ENCODE measurements around the gene SPCS3.

SPCS3 gene

DNA sequence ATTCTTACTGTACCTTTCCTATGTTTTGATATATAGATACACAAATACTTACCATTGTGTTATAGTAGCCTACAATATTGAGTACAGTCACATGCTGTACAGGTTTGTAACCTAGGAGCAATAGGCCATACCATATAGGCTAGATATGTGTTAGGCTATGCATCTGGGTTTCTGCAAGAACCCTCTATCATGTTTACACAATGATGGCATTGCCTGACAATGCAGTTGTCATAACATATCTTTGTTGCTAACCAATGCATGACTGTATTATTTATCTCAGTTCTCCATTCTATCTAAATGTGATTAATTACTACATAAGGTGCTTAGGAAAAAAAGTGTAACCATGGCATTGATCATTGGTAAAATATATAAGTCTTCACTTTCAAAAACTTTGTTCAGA lies 10.0 kb upstream of the SPCS3 start:
- H3K27ac ChIP-seq = no peak overlapping the region
- no peak overlapping the region for H3K4me3 ChIP-seq
- DNase-seq (ENCODE audit: low spot score) = no peak
- TF ChIP-seq, protein P1, sequence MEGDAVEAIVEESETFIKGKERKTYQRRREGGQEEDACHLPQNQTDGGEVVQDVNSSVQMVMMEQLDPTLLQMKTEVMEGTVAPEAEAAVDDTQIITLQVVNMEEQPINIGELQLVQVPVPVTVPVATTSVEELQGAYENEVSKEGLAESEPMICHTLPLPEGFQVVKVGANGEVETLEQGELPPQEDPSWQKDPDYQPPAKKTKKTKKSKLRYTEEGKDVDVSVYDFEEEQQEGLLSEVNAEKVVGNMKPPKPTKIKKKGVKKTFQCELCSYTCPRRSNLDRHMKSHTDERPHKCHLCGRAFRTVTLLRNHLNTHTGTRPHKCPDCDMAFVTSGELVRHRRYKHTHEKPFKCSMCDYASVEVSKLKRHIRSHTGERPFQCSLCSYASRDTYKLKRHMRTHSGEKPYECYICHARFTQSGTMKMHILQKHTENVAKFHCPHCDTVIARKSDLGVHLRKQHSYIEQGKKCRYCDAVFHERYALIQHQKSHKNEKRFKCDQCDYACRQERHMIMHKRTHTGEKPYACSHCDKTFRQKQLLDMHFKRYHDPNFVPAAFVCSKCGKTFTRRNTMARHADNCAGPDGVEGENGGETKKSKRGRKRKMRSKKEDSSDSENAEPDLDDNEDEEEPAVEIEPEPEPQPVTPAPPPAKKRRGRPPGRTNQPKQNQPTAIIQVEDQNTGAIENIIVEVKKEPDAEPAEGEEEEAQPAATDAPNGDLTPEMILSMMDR (IDR thresholded peaks at IDR 0.05) = no peak

DNA sequence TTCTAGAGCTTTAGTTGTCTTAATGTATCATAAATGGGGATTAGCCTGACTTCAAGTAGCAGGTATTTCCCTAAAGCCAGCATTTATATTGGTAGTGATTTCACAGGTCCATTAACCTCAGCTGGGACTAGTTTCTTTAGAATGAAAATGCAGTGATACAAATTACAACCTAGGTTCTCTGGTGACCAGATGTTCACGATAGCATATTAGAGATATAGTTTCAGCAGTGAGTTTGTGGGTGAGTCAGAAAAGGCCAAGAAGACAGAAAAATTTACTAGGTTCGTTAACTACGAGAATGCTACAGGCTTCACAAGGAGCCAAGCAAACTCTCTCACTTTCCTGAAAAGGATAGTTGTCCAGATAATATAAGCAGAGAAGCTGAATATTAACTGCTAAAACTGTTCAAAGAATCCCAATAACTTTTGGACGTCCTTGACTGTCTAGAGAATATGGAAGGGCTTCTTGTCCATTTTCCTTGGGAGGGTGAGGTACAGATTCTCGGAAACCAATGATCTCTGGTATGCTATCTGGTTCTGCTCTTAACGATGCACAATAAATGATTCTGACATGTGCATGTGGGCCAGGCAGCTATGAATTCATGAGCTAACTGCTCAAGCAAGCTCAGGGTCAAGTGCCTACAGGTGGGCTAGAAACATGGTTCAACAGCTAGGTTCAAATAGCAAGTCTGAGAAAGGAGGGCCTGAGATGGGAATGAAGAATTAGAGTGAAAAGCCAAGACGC lies 6.0 kb upstream of the SPCS3 start:
- TF ChIP-seq, protein P1 (IDR thresholded peaks at IDR 0.05) = no peak
- H3K4me3 ChIP-seq = no peak overlapping the region
- DNase-seq (ENCODE audit: low spot score) = no peak
- H3K27ac ChIP-seq = no peak overlapping the region

DNA sequence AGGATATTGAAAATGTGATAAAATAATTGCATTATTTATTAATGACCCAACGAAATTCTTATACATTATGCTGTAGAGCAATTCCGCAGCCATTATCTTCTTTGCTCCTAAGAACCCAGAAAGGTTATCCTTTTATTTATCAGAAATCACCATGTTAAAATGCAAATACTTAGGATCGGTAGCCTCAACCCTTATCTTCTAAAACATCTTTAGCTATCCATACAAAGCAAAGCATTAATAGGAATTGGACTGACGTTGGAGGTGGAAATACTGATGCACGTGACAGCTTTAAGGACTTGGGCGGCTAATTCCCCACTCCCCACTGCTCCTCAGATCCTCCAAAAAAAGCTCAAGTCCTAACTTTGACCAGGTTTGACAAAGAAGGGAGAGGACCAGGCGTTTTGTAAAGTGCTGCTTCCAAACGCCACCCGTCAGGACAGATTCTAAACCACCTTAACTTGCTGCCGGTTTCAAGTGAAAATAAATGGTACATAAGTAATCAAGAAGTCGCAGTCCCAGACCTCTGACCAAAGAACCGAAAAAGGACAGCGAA lies 539 bp upstream of the SPCS3 start:
- peak overlapping the region; percentile 94 to 98 for H3K27ac ChIP-seq
- TF ChIP-seq, protein P1 (IDR thresholded peaks at IDR 0.05) = no peak
- no peak for DNase-seq (ENCODE audit: low spot score)
- peak overlapping the region; percentile 96 for H3K4me3 ChIP-seq

DNA sequence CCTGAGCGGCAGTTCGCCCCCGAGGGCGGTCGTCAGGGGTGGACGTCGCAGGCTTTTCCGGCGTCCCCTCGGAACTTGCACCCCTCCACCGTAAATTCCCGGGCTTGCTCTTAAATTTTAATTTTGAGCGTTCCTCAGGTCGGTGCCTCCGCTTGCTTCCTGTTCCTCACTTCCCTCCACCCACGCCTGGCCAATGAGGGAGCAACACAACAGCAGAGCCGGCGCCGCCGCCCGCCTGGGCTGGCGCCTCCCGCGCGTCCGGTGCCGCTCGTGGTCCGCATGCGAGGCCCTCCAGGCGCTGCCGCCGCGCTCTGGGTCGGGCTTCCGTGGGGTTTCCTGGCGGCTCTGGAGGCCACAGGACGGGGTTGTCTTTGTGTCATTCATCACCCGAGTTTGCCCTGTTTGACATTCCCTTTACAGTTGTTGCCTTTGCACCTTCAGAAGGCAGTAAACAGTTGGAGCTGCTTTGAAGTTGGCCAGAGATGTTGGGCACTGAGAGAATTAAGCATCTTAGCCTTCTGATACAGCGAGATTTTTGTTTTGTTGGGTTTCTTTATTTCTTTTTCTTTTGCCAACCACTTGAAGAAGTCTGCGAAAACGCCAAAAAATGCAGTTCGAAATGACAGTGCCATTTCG lies 692 bp downstream of the SPCS3 start:
- TF ChIP-seq, protein P1 (IDR thresholded peaks at IDR 0.05) = no peak
- peak overlapping the region; percentile 96 for H3K4me3 ChIP-seq
- peak; percentile 93 for DNase-seq (ENCODE audit: low spot score)
- H3K27ac ChIP-seq = peak overlapping the region; percentile 94 to 98

DNA sequence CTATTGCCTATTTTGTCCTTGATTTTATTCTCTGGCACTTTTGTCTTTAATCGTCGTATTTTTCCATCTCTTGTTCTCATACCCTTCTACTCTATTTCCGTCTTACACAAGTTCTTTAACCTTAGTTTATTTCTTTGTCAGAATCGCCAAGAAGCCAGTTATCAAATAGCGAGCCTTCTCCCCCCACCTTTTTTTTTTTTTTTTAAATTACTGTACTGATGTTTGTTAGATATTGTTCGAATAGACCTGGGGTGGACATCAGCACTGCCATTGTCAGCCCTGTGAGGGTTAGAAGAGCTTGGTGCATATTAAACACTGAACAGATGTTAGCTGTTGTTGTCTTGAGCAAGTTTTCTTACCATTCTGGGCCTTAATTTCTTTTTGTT lies 1.2 kb downstream of the SPCS3 start:
- DNase-seq (ENCODE audit: low spot score) = no peak
- H3K4me3 ChIP-seq = peak overlapping the region; percentile 96
- TF ChIP-seq, protein P1 (IDR thresholded peaks at IDR 0.05) = no peak
- H3K27ac ChIP-seq = peak overlapping the region; percentile 94 to 98

DNA sequence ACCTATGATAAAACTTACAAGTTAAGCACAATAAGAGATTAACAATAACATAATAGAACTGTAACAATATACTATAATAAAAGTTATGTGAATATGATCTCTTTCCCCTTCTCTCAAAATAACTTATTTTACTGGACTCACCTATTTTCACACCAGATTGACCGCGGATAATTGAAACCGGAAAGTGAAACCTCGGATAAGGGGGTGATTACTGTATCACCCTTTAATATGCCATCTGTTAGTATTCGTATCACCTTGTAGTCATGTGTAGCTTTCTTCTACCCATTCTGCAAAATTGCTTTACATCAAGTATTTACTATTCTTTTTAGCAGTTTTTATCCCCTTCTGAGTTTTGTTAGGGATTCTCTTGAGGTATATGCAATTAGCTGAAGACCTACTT lies 1.8 kb downstream of the SPCS3 start:
- TF ChIP-seq, protein P1 (IDR thresholded peaks at IDR 0.05) = no peak
- DNase-seq (ENCODE audit: low spot score) = no peak
- H3K27ac ChIP-seq = peak overlapping the region; percentile 6 to 94
- peak overlapping the region; percentile 96 for H3K4me3 ChIP-seq

All from coronary artery (tissue), 2 donors.